GM10847 (cell line): ENCODE measurements around the gene HOXD13.

ENCODE experiments used
- POLR2A ChIP-seq: IDR thresholded peaks from 2 replicates; pipeline ENCODE4 v1.6.1; 2011; ENCODE audit not compliant: insufficient read length; ENCODE audit errors: extremely low read depth

HOXD13 gene

GRCh38 chr2:176127774-176128072, 35.2 kb downstream of the HOXD13 start:
- no peak for TF ChIP-seq POLR2A

GRCh38 chr2:176128172-176128981, 35.9 kb downstream of the HOXD13 start:
- no peak for TF ChIP-seq POLR2A

GRCh38 chr2:176128982-176129796, 36.7 kb downstream of the HOXD13 start, which contains the start of gene HOXD8:
Gene HOXD8, plus strand, starts transcription at chr2:176129705. Its CDS starts 662 bp downstream, at chr2:176130367.
- no peak for TF ChIP-seq POLR2A

- TF ChIP-seq POLR2A, result no peak
Measured at GRCh38 chr2:176129813-176130146, 37.3 kb downstream of the HOXD13 start.

GRCh38 chr2:176130147-176130956, 37.8 kb downstream of the HOXD13 start:
- no peak for TF ChIP-seq POLR2A

GRCh38 chr2:176130957-176131847, 38.7 kb downstream of the HOXD13 start:
- TF ChIP-seq POLR2A, result no peak

- no peak for TF ChIP-seq POLR2A
Measured at GRCh38 chr2:176131848-176132158, 39.3 kb downstream of the HOXD13 start.

- TF ChIP-seq POLR2A, result no peak
Measured at GRCh38 chr2:176132205-176133171, 40.0 kb downstream of the HOXD13 start.

GRCh38 chr2:176133389-176133788, 40.9 kb downstream of the HOXD13 start:
- TF ChIP-seq POLR2A, result no peak

GRCh38 chr2:176134035-176134434, 41.5 kb downstream of the HOXD13 start:
- TF ChIP-seq POLR2A, result no peak

- TF ChIP-seq POLR2A, result no peak
Measured at GRCh38 chr2:176135035-176135440, 42.5 kb downstream of the HOXD13 start.

- no peak for TF ChIP-seq POLR2A
Measured at GRCh38 chr2:176136374-176137251, 44.1 kb downstream of the HOXD13 start.

- no peak for TF ChIP-seq POLR2A
Measured at GRCh38 chr2:176137252-176137580, 44.7 kb downstream of the HOXD13 start.
